PC-3 (cell line): ENCODE data around the gene HEYL. TPM values are rescaled to one million over a fixed set of nuclear protein-coding genes. Genes with fewer than 3 reads are reported as not detected.
A peak's percentile ranks its signal among the peaks of the same experiment; 100 is the strongest.

ENCODE experiments used
- ATAC-seq: fragments of 200-7000 bp; cut with Tn5 transposase; 2 replicates; pipeline ENCODE4 v1.9.1; 2020; ENCODE audit warnings: mild to moderate bottlenecking, moderate library complexity
- BruUV-seq: library from RNA; stranded (reverse); fragments of 400-500 nt; replicated peaks from 2 replicates; lab custom pipeline; 2021; lab: Mats Ljungman, UMichigan
- CTCF ChIA-PET: fragments of 300-600 bp; sonication (Branson Sonifier 250); formaldehyde crosslinking; loops from one replicate; lab custom pipeline; 2022; ENCODE audit warnings: antibody characterized with exemption; lab: Charles Lee
- POLR2A ChIA-PET: fragments of 300-600 bp; sonication (Branson Sonifier 250); formaldehyde crosslinking; loops from one replicate; lab custom pipeline; 2022; ENCODE audit warnings: antibody characterized with exemption; ENCODE audit not compliant: unreplicated experiment; lab: Charles Lee
- DNase-seq: peaks from one replicate; pipeline ENCODE4 v3.0.0-alpha.2; 2015
- H2AFZ ChIP-seq: fragments of 300-600 bp; sonication (generic); 2 replicates; pipeline ENCODE4 v1.6.0; 2016; ENCODE audit warnings: antibody characterized with exemption, low read length
- H3F3A ChIP-seq: fragments of 300-600 bp; sonication (generic); one replicate; pipeline ENCODE4 v1.6.0; 2017; ENCODE audit warnings: antibody characterized with exemption, low read length, control low read depth, mild to moderate bottlenecking; ENCODE audit not compliant: unreplicated experiment
- H3K27ac ChIP-seq: fragments of 300-600 bp; sonication (generic); 2 replicates; pipeline ENCODE4 v1.5.1; 2016; ENCODE audit warnings: mild to moderate bottlenecking, low read length
- H3K27me3 ChIP-seq: fragments of 300-600 bp; sonication (generic); 2 replicates; pipeline ENCODE4 v1.6.1; 2016; ENCODE audit warnings: low read length, mixed read lengths
- H3K36me3 ChIP-seq: fragments of 300-600 bp; sonication (generic); 2 replicates; pipeline ENCODE4 v1.6.1; 2016; ENCODE audit warnings: low read depth, mixed run types, low read length, mixed read lengths
- H3K4me1 ChIP-seq: fragments of 300-600 bp; sonication (generic); 2 replicates; pipeline ENCODE4 v1.5.1; 2016; ENCODE audit warnings: low read length; ENCODE audit not compliant: insufficient read depth
- H3K4me2 ChIP-seq: fragments of 300-600 bp; sonication (generic); 2 replicates; pipeline ENCODE4 v1.6.0; 2016; ENCODE audit warnings: low read length
- H3K4me3 ChIP-seq: fragments of 300-600 bp; sonication (generic); 2 replicates; pipeline ENCODE4 v1.5.1; 2016; ENCODE audit warnings: mild to moderate bottlenecking, low read length, mixed read lengths
- H3K79me2 ChIP-seq: fragments of 300-600 bp; sonication (generic); 2 replicates; pipeline ENCODE4 v1.6.1; 2017; ENCODE audit warnings: low read length, mixed read lengths
- H3K9ac ChIP-seq: fragments of 300-600 bp; sonication (generic); 2 replicates; pipeline ENCODE4 v1.6.0; 2016; ENCODE audit warnings: mild to moderate bottlenecking, low read length
- H3K9me2 ChIP-seq: fragments of 300-600 bp; sonication (generic); replicated peaks from 2 replicates; pipeline ENCODE4 v1.6.1; 2016; ENCODE audit warnings: mixed run types, low read length, mixed read lengths
- H3K9me3 ChIP-seq: fragments of 300-600 bp; sonication (generic); 2 replicates; pipeline ENCODE4 v1.6.1; 2016; ENCODE audit warnings: low read length, mixed read lengths
- H4K20me1 ChIP-seq: fragments of 300-600 bp; sonication (generic); 2 replicates; pipeline ENCODE4 v1.6.1; 2016; ENCODE audit warnings: low read length, mixed read lengths
- CTCF ChIP-seq: fragments of 300-600 bp; sonication (generic); conservative IDR thresholded peaks from 2 replicates; pipeline ENCODE4 v1.5.1; 2017; ENCODE audit warnings: antibody characterized with exemption, low read depth, mild to moderate bottlenecking, low read length
- EZH2 ChIP-seq: fragments of 300-600 bp; sonication (generic); IDR thresholded peaks from one replicate; pipeline ENCODE4 v1.6.1; 2017; ENCODE audit warnings: antibody characterized with exemption, mild to moderate bottlenecking, low read length; ENCODE audit not compliant: unreplicated experiment
- EZH2phosphoT487 ChIP-seq: fragments of 300-600 bp; sonication (generic); IDR thresholded peaks from 2 replicates; pipeline ENCODE4 v1.6.1; 2018; ENCODE audit warnings: mild to moderate bottlenecking, antibody characterized with exemption, low read length, borderline replicate concordance
- intact Hi-C: fragments of 100-400 bp; cut with micrococcal nuclease; formaldehyde crosslinking; loops from 2 replicates; pipeline ENCODE4 v1.9.0; 2023
- total RNA-seq: library from RNA; depleted of rRNA; stranded (reverse); fragments of >200 nt; gene quantifications from 2 replicates; pipeline ENCODE4 v1.2.3, GENCODE V29; 2014

The HEYL gene
- total RNA-seq, 1 experiment from 2014 or later: not detected

DNA sequence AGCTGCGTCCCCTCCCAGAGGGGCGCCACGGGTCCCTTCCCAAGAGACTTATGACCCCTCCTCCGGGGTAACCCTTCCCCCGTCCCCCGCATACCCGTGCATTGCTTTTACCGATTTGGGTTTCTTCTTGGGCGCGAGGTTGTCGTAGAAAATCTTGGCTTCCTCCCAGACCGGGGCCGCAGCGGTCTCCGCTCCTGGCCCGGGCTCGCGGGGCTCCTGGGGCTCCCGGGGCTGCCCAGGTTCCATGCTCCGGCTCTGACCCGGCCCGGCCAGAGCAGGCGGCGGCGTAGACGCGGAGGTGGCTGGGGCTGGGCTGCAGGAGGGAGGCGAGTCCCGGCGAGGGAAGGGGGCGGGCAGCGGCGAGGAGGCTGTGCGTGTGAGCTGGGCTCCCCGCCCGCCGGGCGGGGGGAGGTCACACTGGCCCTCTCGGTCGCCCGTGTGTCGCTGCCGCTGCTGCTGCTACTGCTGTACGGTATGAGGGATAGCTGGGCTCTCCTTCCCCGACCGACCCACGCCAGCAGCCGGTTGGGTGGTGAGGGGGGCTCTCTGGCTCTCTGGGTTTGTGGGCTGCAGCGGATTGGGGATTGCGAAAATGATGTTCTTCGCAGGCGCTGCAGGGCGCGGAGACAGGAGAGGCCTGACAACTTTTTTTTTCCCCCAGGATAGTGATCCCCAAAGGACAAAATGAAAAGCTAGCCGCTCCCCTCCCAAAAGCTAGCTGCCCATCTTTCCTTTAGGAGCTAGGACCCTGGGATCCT lies 32.5 kb upstream of the HEYL start, which contains the start of gene NT5C1A:
Gene NT5C1A, minus strand, starts transcription at position 315 of the 758 bp plus-strand sequence. Its CDS starts 69 bp downstream, at position 246.
- no peaks in the 10 kb centered on the region for H3K79me2 ChIP-seq
- no peaks in the 10 kb centered on the region for H4K20me1 ChIP-seq
- H3K27me3 ChIP-seq: peaks cover 21% of the 10 kb centered on the region
- no peaks in the 10 kb centered on the region for H3K9me3 ChIP-seq
- H3K9ac ChIP-seq: no peak within 1 kb of the TSS
- ChIA-PET CTCF (interaction anchor here (0.7 kb wide), 1 partner anchor 1959 kb away, joined by 3 read pairs; no protein-coding TSS in a partner anchor), POLR2A (no interaction called here)
- H3K36me3 ChIP-seq: no peaks in the 10 kb centered on the region
- DNase-seq: no peak
- H2AFZ ChIP-seq: peak within 1 kb of the TSS; percentile 72
- intact Hi-C loops: no loop called here
- peak; percentile 67 for ATAC-seq
- peak within 1 kb of the TSS; percentile 86 for H3K4me2 ChIP-seq
- no peak within 1 kb of the TSS for H3K27ac ChIP-seq
- no peaks in the 10 kb centered on the region; the same call in 1 of the 2 replicates for H3K4me1 ChIP-seq
- TF ChIP-seq CTCF (no peak), EZH2phosphoT487 (no peak), EZH2 (no peak)
- H3F3A ChIP-seq: no peaks in the 10 kb centered on the region
- no TSS peak for BruUV-seq
- H3K9me2 ChIP-seq: no peaks in the 10 kb centered on the region
- peak within 1 kb of the TSS; percentile 63 for H3K4me3 ChIP-seq

- Histone ChIP-seq H3K4me1 (no peaks in the 10 kb centered on the region; the same call in 1 of the 2 replicates), H3F3A (no peaks in the 10 kb centered on the region), H3K36me3 (no peaks in the 10 kb centered on the region), H3K9me3 (no peaks in the 10 kb centered on the region), H4K20me1 (no peaks in the 10 kb centered on the region), H3K4me3 (peak overlapping the region; percentile 63), H3K9me2 (no peaks in the 10 kb centered on the region), H3K27me3 (peaks cover 21% of the 10 kb centered on the region), H3K9ac (no peak overlapping the region), H3K4me2 (peak overlapping the region; percentile 86), H3K79me2 (no peaks in the 10 kb centered on the region), H2AFZ (peak overlapping the region; percentile 72), H3K27ac (no peak overlapping the region)
- POLR2A ChIA-PET: no interaction called here
- DNase-seq: no peak
- BruUV-seq: no TSS peak
- no peak for ATAC-seq
- TF ChIP-seq EZH2 (no peak), EZH2phosphoT487 (no peak), CTCF (no peak)
- CTCF ChIA-PET: no interaction called here
- intact Hi-C loops: no loop called here
Measured at GRCh38 chr1:39671433-39671792, 32.0 kb upstream of the HEYL start.

- no peaks in the 10 kb centered on the region for H3K9me2 ChIP-seq
- H3K27ac ChIP-seq: no peak overlapping the region
- H3K79me2 ChIP-seq: no peaks in the 10 kb centered on the region
- intact Hi-C loops: no loop called here
- H3K4me2 ChIP-seq: no peak overlapping the region
- CTCF ChIA-PET: no interaction called here
- DNase-seq (no peak), ATAC-seq (no peak)
- H2AFZ ChIP-seq: no peak overlapping the region
- POLR2A ChIA-PET: no interaction called here
- H3K9ac ChIP-seq: no peak overlapping the region
- H3K36me3 ChIP-seq: no peaks in the 10 kb centered on the region
- no peaks in the 10 kb centered on the region for H4K20me1 ChIP-seq
- no TSS peak for BruUV-seq
- no peak for TF ChIP-seq EZH2phosphoT487
- no peak for TF ChIP-seq EZH2
- no peak for TF ChIP-seq CTCF
- H3K9me3 ChIP-seq: no peaks in the 10 kb centered on the region
- H3F3A ChIP-seq: no peaks in the 10 kb centered on the region
- peaks cover 21% of the 10 kb centered on the region for H3K27me3 ChIP-seq
- no peaks in the 10 kb centered on the region; the same call in 1 of the 2 replicates for H3K4me1 ChIP-seq
- no peak overlapping the region for H3K4me3 ChIP-seq
Measured at GRCh38 chr1:39670689-39671088, 31.2 kb upstream of the HEYL start.
